ENCODE measurements around the gene ARHGEF16. TPM values are rescaled to one million over a fixed set of nuclear protein-coding genes. Genes with fewer than 3 reads are reported as not detected.

The ARHGEF16 gene
- total RNA-seq, 1 donor from 2014 or later = 0.34 TPM

GRCh38 chr1:3476666-3477065 lies 22.2 kb downstream of the ARHGEF16 start:
- H3K9me3 Mint-ChIP-seq (ENCODE audit: unreplicated experiment) = no peaks in the 10 kb centered on the region
- H3K4me3 Mint-ChIP-seq (ENCODE audit: unreplicated experiment) = no peak overlapping the region
- H3K4me1 Mint-ChIP-seq (ENCODE audit: low read depth, unreplicated experiment) = peaks cover 1% of the 10 kb centered on the region
- TF ChIP-seq CTCF (IDR thresholded peaks at IDR 0.05; ENCODE audit: partially characterized antibody, unreplicated experiment) = no peak
- H3K36me3 Mint-ChIP-seq (ENCODE audit: unreplicated experiment) = no peaks in the 10 kb centered on the region
- no peaks in the 10 kb centered on the region for H3K27me3 Mint-ChIP-seq (ENCODE audit: unreplicated experiment)
- no peak overlapping the region for H3K27ac Mint-ChIP-seq (ENCODE audit: unreplicated experiment)
- DNase-seq = no peak

- H3K27ac Mint-ChIP-seq (ENCODE audit: unreplicated experiment) = no peak overlapping the region
- H3K9me3 Mint-ChIP-seq (ENCODE audit: unreplicated experiment) = no peaks in the 10 kb centered on the region
- no peaks in the 10 kb centered on the region for H3K4me1 Mint-ChIP-seq (ENCODE audit: low read depth, unreplicated experiment)
- DNase-seq = peak; percentile 76
- no peak overlapping the region for H3K4me3 Mint-ChIP-seq (ENCODE audit: unreplicated experiment)
- no peaks in the 10 kb centered on the region for H3K36me3 Mint-ChIP-seq (ENCODE audit: unreplicated experiment)
- no peaks in the 10 kb centered on the region for H3K27me3 Mint-ChIP-seq (ENCODE audit: unreplicated experiment)
- no peak for TF ChIP-seq CTCF (IDR thresholded peaks at IDR 0.05; ENCODE audit: partially characterized antibody, unreplicated experiment)
These were observed 23.0 kb downstream of the ARHGEF16 start for GRCh38 chr1:3477241-3477995.

GRCh38 chr1:3478187-3478586 lies 23.7 kb downstream of the ARHGEF16 start:
- H3K27ac Mint-ChIP-seq (ENCODE audit: unreplicated experiment) = no peak overlapping the region
- no peak for DNase-seq
- H3K9me3 Mint-ChIP-seq (ENCODE audit: unreplicated experiment) = no peaks in the 10 kb centered on the region
- TF ChIP-seq CTCF (IDR thresholded peaks at IDR 0.05; ENCODE audit: partially characterized antibody, unreplicated experiment) = no peak
- H3K4me1 Mint-ChIP-seq (ENCODE audit: low read depth, unreplicated experiment) = no peaks in the 10 kb centered on the region
- H3K27me3 Mint-ChIP-seq (ENCODE audit: unreplicated experiment) = no peaks in the 10 kb centered on the region
- H3K4me3 Mint-ChIP-seq (ENCODE audit: unreplicated experiment) = no peak overlapping the region
- H3K36me3 Mint-ChIP-seq (ENCODE audit: unreplicated experiment) = no peaks in the 10 kb centered on the region

GRCh38 chr1:3479511-3480368 lies 25.3 kb downstream of the ARHGEF16 start:
- no peak for DNase-seq
- Mint-ChIP-seq H3K4me3 (ENCODE audit: unreplicated experiment) (no peak overlapping the region), H3K9me3 (ENCODE audit: unreplicated experiment) (no peaks in the 10 kb centered on the region), H3K27me3 (ENCODE audit: unreplicated experiment) (peaks cover 3% of the 10 kb centered on the region), H3K36me3 (ENCODE audit: unreplicated experiment) (no peaks in the 10 kb centered on the region), H3K27ac (ENCODE audit: unreplicated experiment) (no peak overlapping the region), H3K4me1 (ENCODE audit: low read depth, unreplicated experiment) (no peaks in the 10 kb centered on the region)
- no peak for TF ChIP-seq CTCF (IDR thresholded peaks at IDR 0.05; ENCODE audit: partially characterized antibody, unreplicated experiment)

- Mint-ChIP-seq H3K4me1 (ENCODE audit: low read depth, unreplicated experiment) (no peaks in the 10 kb centered on the region), H3K27me3 (ENCODE audit: unreplicated experiment) (peaks cover 3% of the 10 kb centered on the region), H3K4me3 (ENCODE audit: unreplicated experiment) (no peak overlapping the region), H3K36me3 (ENCODE audit: unreplicated experiment) (no peaks in the 10 kb centered on the region), H3K9me3 (ENCODE audit: unreplicated experiment) (no peaks in the 10 kb centered on the region), H3K27ac (ENCODE audit: unreplicated experiment) (no peak overlapping the region)
- DNase-seq = no peak
- TF ChIP-seq CTCF (IDR thresholded peaks at IDR 0.05; ENCODE audit: partially characterized antibody, unreplicated experiment) = no peak
These were observed 25.9 kb downstream of the ARHGEF16 start for GRCh38 chr1:3480369-3480719.
